ENCODE results near the gene CAPZA1. TPM values are rescaled to one million over a fixed set of nuclear protein-coding genes. Genes with fewer than 3 reads are reported as not detected.

Gene CAPZA1
- polyA plus RNA-seq, 1 of the 3 experiments (the other 2 are of a cell fraction) = 50.8 TPM

DNA sequence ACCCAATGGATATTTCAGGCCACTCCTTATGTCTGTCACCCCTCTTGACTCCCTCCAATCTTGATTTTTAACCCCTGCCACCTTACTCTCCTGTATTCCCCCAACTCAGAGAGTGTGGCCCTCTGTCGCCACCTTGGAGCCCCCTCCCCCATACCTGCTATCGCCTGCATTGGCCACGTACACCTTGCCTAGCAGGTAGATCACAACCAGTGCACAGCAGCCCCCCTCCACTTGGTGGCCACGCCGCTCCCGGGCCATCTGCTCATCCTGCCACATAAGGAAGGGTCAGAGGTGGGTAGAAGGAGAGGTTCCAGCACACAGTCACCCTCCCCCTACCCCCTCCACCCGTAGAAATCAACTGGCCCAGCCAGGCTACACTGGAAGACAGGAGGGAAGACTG, 92.6 kb downstream of the CAPZA1 start:
- Histone ChIP-seq H3K4me2 (no peak overlapping the region), H3K9me2 (no peaks in the 10 kb centered on the region), H3K4me3 (ENCODE audit: low read depth in 2 of 2, low read length in 1 of 2) (no peak overlapping the region), H3K79me2 (ENCODE audit: insufficient read depth) (no peaks in the 10 kb centered on the region), H3F3A (replicated peaks; ENCODE audit: insufficient read depth) (peaks cover 9% of the 10 kb centered on the region), H3K9ac (no peak overlapping the region), H3K27ac (ENCODE audit: low read depth in 2 of 2, low read length in 1 of 2) (no peak overlapping the region), H2AFZ (ENCODE audit: low read depth) (no peak overlapping the region), H3K36me3 (replicated peaks in 1 of 2; ENCODE audit: control insufficient read depth in 1 of 2, insufficient read depth in 2 of 2, low read length in 1 of 2) (no peaks in the 10 kb centered on the region), H3K9me3 (no peaks in the 10 kb centered on the region), H4K20me1 (ENCODE audit: insufficient read depth) (no peaks in the 10 kb centered on the region), H3K4me1 (ENCODE audit: control insufficient read depth in 1 of 2, insufficient read depth in 2 of 2, low read depth in 1 of 2, low read length in 1 of 2) (peaks cover 0 to 21% of the 10 kb centered on the region in 2 experiments; a peak in 1 of 4 replicates), H3K27me3 (ENCODE audit: insufficient read depth) (no peaks in the 10 kb centered on the region)
- ChIA-PET POLR2A (no interaction called here), CTCF (interaction anchor here (1.2 to 6.2 kb wide), 4 partner anchors 9 to 321 kb away, joined by 4 to 47 read pairs (median 18); no protein-coding TSS in a partner anchor)
- 88% methylated on average over 7 of the region's 7 CpGs for WGBS (ENCODE audit: low lambda C conversion rate)
- DNase-seq = no peak
- TF ChIP-seq TEAD4 (IDR thresholded peaks at IDR 0.05; ENCODE audit: borderline replicate concordance, insufficient read depth) (no peak), GATA2 (CRISPR knock-in tag; IDR thresholded peaks at IDR 0.05) (no peak), USF2 (IDR thresholded peaks at IDR 0.05; ENCODE audit: borderline replicate concordance, low read depth, low read length) (no peak), USF1 (IDR thresholded peaks at IDR 0.05; ENCODE audit: borderline replicate concordance, low read depth) (no peak), TAF1 (IDR thresholded peaks at IDR 0.05; ENCODE audit: borderline replicate concordance, low read depth, low read length) (no peak), SMC3 (IDR thresholded peaks at IDR 0.05; ENCODE audit: low read depth, low read length) (no peak), FOXM1 (IDR thresholded peaks at IDR 0.05; ENCODE audit: low read depth) (no peak), NFIC (IDR thresholded peaks at IDR 0.05; ENCODE audit: borderline replicate concordance) (no peak), GABPA (IDR thresholded peaks at IDR 0.05; ENCODE audit: low read depth) (no peak), EZH2phosphoT487 (IDR thresholded peaks at IDR 0.05; ENCODE audit: borderline replicate concordance, low read depth) (no peak), RFX5 (IDR thresholded peaks at IDR 0.05; ENCODE audit: low read length) (no peak), RCOR1 (IDR thresholded peaks at IDR 0.05; ENCODE audit: low read length) (no peak), YY1 (IDR thresholded peaks at IDR 0.05; ENCODE audit: low read depth) (no peak), FOSL2 (IDR thresholded peaks at IDR 0.05; ENCODE audit: borderline replicate concordance, low read depth) (no peak), EP300 (IDR thresholded peaks at IDR 0.05; ENCODE audit: borderline replicate concordance in 1 of 2, low read depth in 1 of 2, low read length in 1 of 2) (no peak)
- TF ChIP-seq, protein P1, sequence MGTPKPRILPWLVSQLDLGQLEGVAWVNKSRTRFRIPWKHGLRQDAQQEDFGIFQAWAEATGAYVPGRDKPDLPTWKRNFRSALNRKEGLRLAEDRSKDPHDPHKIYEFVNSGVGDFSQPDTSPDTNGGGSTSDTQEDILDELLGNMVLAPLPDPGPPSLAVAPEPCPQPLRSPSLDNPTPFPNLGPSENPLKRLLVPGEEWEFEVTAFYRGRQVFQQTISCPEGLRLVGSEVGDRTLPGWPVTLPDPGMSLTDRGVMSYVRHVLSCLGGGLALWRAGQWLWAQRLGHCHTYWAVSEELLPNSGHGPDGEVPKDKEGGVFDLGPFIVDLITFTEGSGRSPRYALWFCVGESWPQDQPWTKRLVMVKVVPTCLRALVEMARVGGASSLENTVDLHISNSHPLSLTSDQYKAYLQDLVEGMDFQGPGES (IDR thresholded peaks at IDR 0.05; ENCODE audit: low read depth, low read length) = no peak
- TF ChIP-seq, protein P2, sequence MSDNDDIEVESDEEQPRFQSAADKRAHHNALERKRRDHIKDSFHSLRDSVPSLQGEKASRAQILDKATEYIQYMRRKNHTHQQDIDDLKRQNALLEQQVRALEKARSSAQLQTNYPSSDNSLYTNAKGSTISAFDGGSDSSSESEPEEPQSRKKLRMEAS (IDR thresholded peaks at IDR 0.05; ENCODE audit: low read depth) = no peak

Measured in SK-N-SH (cell line).